GM21367 (cell line): ENCODE measurements around the gene RNLS.

Experiments used
- ATAC-seq: cut with Tn5 transposase; IDR thresholded peaks from one replicate; pipeline ENCODE4 v1.9.1; 2021; ENCODE audit not compliant: unreplicated experiment

RNLS gene

GRCh38 chr10:88237896-88238614 is 345.1 kb downstream of the RNLS start:
- no peak for ATAC-seq

- ATAC-seq: no peak
Observed at GRCh38 chr10:88236121-88236743, 346.9 kb downstream of the RNLS start.

- no peak for ATAC-seq
Observed at GRCh38 chr10:88234297-88234696, 348.8 kb downstream of the RNLS start.

GRCh38 chr10:88233870-88234269 is 349.2 kb downstream of the RNLS start:
- no peak for ATAC-seq

GRCh38 chr10:88232983-88233543 is 350.1 kb downstream of the RNLS start:
- no peak for ATAC-seq

- no peak for ATAC-seq
Observed at GRCh38 chr10:88232029-88232895, 350.9 kb downstream of the RNLS start.

GRCh38 chr10:88230251-88230650 is 352.9 kb downstream of the RNLS start:
- no peak for ATAC-seq

- no peak for ATAC-seq
Observed at GRCh38 chr10:88228130-88228529, 355.0 kb downstream of the RNLS start.

- ATAC-seq: no peak
Observed at GRCh38 chr10:88227342-88228018, 355.6 kb downstream of the RNLS start.

- no peak for ATAC-seq
Observed at GRCh38 chr10:88226891-88227290, 356.2 kb downstream of the RNLS start.

- no peak for ATAC-seq
Observed at GRCh38 chr10:88226071-88226659, 357.0 kb downstream of the RNLS start.
